SK-N-DZ (cell line): ENCODE results near the gene MAPK1.
"Not testable (repeated sequence)": the region's sequence is repeated elsewhere in the genome, so short reads cannot be mapped to it uniquely, and the experiment has no call there.

ENCODE experiments used
- DNase-seq: peaks from one replicate; pipeline ENCODE4 v3.0.0-alpha.2; 2015; ENCODE audit warnings: low spot score

MAPK1 gene

DNA sequence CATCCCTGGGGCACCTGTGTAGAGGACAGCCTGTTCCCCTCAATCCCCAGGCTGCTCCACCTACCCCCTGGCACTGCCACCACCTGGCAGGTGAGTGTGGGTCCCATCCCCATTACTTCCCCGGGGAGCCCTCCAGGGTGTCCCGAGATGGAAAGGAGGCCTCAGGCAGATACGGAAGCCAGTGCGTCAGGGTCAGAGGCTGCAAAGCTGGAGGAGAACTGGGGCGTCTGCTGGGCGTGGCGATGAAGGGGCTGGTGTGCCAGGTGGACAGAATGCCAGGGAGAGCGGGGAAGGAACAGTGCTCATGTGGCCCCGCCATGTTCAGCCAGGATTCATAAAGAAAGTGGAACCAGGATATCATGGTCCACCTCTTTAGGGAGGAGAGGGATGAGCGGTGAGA, 139.7 kb downstream of the MAPK1 start:
- no peak for DNase-seq

DNA sequence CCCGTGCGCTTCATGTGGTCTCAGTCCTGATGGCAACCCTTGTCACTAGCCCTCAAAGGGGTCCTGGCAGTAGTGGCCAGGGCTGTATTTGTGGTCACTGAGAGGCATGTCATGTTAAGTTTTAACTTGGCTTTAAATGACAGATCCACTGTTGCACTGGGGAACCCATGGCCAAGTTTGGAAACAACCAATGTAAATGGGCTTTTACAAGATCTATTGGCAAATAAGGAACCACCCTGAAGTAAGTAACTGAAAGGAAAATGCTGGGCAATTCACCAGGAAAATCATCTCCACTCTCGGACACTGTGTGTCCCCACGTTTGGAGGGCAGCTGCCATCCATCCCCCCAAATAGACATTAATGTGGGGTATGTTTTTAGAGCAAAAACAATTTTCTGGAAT, 140.3 kb downstream of the MAPK1 start:
- no peak for DNase-seq

DNA sequence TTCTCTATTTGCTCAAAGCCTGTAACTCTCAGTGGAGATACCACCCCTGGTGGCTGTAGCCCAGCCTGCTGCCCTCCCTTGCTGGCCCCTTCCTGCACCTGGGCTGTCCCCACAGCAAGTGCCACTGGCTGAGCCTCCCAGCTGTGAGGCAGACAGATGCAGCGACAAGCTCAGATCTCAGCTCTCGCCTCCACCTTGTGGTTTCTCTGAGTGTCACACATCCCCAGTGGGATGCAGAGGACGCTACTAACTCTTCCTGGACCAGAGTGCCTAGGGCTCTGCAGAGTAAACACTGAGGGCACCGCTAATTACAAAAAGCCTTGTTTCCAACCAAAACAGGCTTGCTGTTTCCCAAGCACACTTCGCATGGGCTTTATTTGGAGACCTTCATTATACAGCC, 140.8 kb downstream of the MAPK1 start:
- DNase-seq: peak; percentile 52

DNA sequence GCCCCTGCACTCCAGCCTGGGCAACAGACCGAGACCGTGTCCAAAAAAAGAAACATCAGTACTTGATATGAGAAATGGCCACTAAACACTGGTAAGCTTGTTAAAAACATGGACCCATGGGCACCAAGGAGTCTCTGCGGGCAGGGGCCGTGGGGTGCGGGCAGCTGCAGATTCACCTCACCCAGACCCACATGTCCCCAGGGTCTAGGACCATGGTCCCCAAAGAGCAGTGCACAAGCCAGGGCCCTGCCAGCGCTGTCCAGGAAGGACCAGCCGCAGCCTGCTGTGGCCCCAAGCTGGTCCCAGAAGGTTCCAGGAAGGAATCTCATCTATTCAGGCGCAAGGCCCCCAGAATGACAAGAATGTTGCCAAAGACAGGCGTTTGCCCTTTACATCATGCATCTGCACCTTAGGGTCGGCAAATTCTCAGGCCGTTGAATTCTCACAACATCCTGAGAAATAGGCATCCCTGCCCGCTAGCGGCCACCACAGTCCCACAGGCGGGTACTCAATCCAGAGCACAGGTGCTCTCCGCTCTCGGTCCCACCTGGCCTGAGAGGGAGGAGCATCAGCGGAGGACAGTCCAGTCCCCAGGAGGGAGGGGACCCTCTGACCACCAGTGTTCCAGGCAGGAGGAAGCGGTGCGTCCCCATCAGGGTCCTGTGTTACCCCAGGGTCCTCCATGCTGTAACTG, 141.3 kb downstream of the MAPK1 start:
- DNase-seq: no peak

DNA sequence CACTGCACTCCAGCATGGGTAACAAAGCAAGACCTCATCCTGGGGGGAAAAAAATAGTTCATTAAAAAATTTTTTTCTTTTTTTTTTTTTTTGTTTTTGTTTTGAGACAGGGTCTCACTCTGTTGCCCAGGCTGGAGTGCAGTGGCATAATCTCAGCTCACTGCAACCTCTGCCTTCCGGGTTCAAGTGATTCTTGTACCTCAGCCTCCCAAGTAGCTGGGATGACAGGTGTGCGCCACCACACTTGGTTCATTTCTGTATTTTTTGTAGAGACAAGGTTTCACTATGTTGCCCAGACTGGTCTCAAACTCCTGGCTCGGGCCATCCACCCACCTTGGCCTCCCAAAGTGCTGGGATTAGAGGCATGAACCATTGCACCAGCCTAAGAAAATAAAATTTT, 142.9 kb downstream of the MAPK1 start:
- DNase-seq: not testable (repeated sequence)

DNA sequence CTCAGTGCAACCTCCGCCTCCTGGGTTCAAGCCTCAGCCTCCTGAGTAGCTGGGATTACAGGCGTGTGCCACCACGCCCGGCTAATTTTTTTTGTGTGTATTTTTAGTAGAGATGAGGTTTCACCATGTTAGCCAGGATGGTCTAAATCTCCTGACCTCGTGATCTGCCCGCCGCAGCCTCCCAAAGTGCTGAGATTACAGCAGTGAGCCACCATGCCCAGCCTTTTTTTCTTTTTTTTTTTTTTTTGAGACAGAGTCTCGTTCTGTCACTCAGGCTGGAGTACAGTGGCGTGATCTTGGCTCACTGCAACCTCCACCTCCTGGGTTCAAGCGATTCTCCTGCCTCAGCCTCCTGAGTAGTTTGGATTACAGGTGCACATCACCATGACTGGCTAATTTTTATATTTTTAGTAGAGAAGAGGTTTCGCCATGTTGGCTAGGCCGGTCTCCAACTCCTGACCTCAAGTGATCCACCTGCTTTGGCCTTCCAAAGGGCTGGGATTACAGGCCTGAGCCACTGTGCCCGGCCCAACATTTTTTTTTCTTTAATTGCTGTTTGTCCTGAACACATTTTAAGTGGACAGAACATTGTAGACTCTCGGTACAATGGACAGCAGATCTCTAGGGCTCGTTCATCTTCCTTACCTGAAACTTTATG, 146.1 kb downstream of the MAPK1 start:
- not testable (repeated sequence) for DNase-seq

DNA sequence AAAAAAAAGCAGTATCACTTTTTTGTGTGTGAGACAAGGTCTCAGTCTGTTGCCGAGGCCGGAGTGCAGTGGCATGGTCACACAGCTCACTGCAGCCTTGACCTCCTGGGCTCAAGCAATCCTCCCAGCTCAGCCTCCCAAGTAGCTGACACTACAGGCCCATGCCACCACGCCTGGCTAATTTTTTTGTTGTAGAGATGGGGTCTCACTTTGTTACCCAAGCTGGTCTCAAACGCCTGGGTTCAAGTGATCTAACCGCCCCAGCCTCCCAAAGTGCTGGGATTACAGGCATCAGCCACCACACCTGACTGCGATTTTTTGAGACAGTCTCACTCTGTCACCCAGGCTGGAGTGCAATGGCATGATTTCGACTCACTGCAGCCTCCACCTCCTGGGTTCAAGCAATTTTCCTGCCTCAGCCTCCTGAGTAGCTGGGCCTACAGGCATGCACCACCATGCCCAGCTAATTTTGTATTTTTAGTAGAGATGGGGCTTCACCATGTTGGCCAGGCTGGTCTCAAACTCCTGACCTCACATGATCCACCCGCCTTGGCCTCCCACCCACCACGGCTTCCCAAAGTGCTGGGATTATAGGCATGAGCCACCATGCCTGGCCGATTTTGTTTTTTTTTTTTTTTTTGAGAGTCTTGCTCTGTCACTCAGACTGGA, 147.1 kb downstream of the MAPK1 start:
- not testable (repeated sequence) for DNase-seq

DNA sequence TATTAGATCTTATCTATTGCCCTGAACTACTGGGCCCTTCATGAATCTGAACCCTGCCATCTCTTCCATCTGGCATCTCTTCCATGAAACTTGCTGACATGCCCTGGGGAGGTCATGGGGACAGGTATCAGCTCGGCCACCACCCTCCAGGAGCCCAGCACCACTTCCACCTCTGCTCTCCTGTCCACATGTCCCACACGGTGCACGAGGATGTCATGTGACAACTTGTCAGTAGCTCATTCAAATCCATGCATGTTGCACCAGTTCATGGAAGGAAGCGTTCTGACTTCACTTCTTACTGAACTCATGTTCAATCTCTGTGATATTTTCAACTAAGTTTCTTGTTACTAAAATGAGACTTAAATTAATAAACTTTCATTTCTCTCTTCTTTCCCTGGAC, 148.4 kb downstream of the MAPK1 start:
- DNase-seq: no peak

DNA sequence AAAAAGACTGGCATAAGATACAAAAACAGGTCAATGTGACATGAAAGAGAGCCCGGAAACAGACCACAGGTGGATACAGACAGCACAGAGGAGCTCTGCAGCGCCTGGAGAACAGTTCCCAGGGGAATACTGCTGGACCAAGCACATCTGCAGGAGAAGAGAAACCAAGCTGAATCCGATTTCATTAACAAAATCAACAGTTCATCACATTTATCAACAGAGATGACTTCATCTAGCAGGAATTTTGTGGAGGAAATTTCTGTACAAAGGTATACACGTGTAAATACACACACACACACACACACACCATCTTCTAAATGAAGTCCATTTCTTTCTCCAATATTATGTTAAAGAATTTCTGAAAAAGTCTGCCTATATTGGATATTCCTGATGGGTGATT, 148.9 kb downstream of the MAPK1 start:
- DNase-seq: no peak

DNA sequence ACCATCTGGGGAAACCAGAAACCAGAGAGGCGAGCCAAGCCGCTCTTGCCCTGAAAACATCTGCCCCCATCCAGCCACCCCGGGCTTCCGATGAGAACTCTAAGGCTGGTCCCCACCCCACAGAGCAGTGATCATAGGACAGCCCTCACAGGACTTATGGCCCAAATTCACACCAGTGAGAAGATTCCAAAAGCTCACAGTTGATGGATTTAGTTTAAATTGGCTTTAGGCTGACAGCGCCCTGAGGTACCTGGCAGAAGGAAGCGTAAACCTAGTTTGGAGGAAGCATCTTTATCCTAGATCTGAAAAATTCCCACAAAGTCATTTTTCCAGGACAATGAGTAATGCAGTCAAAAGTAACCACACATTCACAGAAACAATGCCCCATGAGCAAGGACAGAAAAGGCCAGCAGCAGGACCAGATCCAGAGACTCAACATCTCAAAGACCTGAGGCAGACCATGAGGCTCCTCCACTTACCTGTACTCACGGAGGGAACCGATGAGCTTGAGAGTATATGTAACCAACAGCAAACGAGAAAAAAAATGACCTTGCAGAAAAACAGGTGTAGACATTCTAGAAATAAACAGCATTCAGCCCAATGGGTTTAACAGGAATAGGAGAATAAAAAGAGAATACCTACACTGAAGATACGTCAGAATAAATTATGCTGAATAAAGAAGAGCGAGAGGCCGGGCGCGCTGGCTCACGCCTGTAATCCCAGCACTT, 150.9 kb downstream of the MAPK1 start:
- not testable (repeated sequence) for DNase-seq

DNA sequence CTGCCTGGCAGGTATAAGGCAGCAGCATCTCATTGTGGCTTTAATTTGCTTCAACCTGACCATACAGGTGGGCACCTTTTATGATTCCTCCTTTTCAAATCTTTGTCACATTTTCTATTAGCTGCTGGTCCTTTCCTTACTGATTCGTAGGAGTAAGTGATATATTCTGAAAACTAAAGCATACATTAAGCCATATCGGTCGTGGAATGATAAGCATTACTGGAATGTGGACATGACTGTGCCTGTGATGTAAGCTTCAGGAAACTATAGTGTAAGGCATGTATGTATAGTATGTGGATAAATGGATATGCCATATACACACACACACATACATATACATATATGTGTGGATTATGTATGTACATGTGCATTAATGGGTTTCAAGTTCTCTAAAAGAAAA, 152.7 kb downstream of the MAPK1 start:
- DNase-seq: no peak

DNA sequence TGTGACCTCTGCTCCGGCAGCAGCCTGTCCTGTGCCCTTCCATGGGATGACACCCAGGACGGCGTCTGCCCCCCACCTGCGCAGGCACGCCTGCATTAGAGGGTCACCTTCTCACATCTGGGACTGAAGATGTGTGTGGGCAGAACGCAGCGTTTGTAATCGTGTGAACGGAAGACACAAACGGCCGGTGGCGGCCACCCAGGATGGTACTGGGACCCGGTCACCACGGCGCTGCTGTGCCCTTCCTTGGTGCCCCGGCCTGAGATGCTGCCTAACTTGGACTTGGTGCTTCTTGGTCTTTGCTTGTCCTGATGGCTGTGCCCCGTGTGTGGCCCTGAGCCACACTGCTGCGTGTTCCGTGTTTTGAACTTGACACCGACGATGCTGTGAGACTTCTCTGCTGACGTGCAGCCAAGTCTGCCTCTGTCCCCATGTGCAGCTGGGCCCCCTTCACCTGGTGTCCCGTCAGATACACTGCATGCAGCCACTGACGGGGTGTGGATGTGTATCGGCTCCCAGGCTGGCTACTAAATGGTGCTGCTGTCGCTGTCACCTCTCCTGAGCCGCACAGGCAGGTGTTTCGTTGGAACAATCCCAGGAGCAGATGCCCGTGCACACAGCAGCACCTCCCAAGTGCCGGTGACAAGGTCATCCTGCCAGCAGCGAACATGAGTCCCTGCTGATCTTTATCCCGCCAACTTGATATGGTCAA, 153.2 kb downstream of the MAPK1 start:
- DNase-seq: no peak

DNA sequence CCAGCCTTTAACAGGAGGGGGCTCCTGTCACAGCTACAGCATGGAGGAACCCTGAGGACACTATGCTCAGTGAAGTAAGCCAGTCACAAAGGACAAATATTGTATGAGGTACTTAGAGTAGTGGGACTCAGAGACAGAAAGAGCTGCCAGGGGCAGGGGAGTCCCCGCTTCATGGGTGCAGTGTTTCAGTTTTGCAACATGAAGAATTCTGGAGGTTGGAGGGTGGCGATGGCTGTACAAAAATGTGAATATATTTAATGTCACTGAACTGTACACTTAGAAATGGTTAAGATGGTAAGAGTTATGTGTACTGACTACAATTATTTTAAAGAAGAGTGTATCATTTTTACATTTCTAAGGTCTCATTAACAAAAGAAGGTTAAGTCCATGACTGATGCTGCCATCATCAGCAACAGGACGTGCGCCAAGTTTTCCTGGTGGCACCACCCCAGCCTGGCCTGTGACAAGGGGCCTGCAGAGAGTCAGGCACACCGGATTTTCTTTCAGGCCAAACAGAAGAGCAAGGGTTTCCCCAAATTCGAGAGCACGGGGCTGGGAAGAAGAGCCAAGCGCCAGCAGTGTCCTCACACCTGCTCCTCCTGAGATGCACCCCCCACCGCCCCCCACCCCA, 153.9 kb downstream of the MAPK1 start:
- DNase-seq: no peak

DNA sequence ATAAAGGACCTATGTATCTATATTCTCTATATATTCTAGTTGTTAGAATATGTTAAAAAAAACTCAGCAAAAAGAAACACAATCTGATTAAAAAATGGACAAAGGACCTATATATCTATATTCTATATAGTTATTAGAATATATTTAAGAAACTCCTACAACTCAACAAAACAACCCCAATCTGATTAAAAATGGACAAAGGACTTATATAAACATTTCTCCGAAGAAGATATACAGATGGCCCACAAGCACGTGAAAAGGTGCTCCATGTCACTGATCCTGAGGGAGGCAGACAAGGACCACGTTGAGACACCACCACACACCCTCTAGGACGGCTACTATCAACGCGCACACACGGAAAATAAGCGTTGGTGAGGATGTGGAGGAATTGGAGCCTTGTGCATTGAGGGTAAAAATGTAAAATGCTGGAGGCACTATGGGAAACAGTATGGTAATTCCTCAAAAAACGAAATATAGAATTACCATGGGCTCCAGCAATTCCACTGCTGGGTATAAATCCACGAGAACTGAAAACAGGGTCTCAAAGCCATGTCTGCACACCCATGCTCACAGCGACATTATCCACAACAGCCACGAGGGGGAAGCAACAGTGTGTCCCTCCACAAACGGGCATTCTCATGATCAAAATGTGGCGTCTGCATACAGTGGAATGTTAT, 154.6 kb downstream of the MAPK1 start:
- DNase-seq: peak; percentile 85

DNA sequence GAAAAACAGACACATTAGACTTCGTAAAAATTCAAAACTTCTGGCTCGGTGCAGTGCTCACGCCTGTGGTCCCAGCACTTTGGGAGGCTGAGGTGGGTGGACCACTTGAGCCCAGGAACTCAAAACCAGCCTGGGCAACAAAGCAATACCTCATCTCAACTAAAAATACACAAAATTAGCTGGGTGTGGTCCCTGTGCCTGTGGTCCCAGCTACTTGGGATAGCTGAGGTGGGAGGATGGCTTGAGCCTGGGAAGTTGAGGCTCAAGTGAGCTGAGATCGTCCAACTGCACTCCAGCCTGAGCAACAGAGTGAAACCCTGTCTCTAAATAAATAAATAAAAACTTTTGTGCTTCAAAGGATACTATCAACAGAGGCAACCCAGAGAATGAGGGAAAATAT, 155.6 kb downstream of the MAPK1 start:
- DNase-seq: no peak

DNA sequence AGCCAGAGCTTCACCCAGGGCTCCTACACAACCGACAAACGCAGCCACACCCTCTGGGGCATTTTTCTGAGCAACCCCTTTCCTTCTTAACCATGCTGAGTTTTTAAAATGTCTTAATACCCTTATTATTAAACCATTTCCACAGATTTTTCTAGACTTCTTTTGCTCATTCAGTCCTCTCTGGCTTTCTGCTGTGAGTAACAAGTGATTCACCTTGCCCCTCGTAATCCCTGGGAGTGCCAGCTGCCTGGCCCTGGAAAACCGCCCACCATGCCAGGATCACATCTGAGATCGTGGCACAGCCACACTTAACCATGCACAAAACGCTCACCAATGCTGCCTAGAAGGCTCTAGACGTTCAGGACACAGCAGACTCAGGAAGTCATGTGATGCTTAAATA, 157.3 kb downstream of the MAPK1 start:
- no peak for DNase-seq

DNA sequence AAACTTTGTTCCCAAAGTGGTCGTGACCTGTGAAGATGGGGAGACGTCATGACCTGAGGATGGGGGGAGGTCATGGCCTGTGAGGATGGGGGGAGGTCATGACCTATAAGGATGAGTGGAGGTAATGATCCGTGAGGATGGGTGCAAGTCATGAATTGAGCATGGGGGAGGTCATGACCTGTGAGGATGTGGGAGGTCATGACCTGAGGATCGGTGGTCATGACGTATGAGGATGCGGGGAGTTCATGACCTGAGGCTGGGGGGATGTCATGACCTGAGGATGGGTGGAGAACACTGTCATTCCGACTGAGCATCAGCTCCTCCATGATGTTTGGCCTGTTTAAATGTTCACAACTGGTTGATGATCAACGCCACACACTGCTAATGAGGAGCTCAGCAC, 157.8 kb downstream of the MAPK1 start:
- no peak for DNase-seq

DNA sequence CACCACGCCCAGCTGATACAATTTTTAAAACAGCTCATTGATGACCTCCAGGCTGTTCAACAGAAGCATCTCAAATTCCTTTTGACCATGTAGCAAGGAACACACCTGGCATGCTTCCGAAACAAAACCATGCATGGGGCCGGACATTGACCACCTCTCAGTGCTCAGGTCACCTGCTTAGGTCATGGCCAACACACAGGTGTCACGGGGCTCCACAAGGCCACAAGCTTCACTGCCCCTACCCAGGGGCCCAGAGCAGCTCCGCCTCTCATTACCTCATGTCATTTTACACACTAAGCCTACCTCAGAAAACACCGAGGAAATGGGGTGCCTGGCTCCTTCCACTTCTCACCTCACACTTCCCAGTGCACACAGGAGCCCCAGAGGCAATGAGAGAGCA, 158.5 kb downstream of the MAPK1 start:
- no peak for DNase-seq

DNA sequence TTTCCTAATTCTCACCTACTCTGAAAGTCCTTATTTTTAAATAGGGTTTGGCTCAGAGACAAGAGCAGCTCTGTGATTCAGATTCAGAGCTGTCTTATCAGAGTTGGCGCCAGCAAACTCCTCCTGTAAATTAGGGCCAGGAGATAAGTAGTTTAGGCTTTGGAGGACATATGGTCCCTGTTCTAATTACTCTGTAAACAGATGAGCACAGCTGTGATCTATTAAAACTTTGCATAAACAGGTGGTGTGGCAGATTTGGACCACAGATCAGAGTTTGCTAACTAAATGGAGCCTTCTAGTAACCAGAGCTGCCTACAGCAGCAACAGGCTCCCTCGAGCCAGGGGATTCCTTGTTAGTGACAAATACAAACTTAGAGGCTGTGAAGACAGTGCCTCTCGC, 159.8 kb downstream of the MAPK1 start:
- no peak for DNase-seq
